PFSK-1 (cell line): ENCODE data around the gene FAM221B.

Experiments used
- SIN3A ChIP-seq: IDR thresholded peaks from 2 replicates; pipeline ENCODE4 v1.6.1; 2012; ENCODE audit warnings: mild to moderate bottlenecking, low read length, moderate library complexity, borderline replicate concordance; ENCODE audit not compliant: insufficient read depth
- TAF1 ChIP-seq: IDR thresholded peaks from 2 replicates; pipeline ENCODE4 v1.6.1; 2012; ENCODE audit warnings: low read length, control low read depth, borderline replicate concordance; ENCODE audit not compliant: insufficient read depth
- TF ChIP-seq, protein P1 (sequence below), 2 experiments: IDR thresholded peaks; 2 replicates each; pipeline versions ENCODE4 v1.6.1 to v1.8.0; 2011 to 2012; ENCODE audit warnings: low read depth in 2 of 2, low read length in 2 of 2, control low read depth in 1 of 2, inconsistent platforms in 1 of 2, mild to moderate bottlenecking in 1 of 2, moderate library complexity in 1 of 2; ENCODE audit not compliant: insufficient read depth in 1 of 2

DNA sequence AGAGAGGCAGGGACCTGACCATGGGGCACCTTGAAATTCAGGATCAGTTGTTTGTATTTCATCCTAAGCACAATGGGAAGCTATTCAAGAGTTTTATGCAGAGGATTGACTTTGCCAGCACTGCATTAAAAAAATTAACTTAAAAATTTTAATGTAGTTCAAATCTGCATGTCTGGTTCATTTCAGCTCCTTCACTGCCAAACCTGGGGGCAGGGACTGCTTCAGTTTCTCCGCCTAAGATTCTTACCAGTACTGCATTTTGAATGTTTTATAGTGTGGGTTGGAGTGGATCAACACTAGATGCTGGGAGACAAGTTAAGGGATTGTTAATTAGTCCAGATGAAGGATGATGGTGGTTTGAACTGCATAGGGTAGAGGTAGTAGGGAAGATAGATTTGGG lies 58.8 kb downstream of the FAM221B start:
- TF ChIP-seq SIN3A (no peak), TAF1 (no peak)
- TF ChIP-seq, protein P1, sequence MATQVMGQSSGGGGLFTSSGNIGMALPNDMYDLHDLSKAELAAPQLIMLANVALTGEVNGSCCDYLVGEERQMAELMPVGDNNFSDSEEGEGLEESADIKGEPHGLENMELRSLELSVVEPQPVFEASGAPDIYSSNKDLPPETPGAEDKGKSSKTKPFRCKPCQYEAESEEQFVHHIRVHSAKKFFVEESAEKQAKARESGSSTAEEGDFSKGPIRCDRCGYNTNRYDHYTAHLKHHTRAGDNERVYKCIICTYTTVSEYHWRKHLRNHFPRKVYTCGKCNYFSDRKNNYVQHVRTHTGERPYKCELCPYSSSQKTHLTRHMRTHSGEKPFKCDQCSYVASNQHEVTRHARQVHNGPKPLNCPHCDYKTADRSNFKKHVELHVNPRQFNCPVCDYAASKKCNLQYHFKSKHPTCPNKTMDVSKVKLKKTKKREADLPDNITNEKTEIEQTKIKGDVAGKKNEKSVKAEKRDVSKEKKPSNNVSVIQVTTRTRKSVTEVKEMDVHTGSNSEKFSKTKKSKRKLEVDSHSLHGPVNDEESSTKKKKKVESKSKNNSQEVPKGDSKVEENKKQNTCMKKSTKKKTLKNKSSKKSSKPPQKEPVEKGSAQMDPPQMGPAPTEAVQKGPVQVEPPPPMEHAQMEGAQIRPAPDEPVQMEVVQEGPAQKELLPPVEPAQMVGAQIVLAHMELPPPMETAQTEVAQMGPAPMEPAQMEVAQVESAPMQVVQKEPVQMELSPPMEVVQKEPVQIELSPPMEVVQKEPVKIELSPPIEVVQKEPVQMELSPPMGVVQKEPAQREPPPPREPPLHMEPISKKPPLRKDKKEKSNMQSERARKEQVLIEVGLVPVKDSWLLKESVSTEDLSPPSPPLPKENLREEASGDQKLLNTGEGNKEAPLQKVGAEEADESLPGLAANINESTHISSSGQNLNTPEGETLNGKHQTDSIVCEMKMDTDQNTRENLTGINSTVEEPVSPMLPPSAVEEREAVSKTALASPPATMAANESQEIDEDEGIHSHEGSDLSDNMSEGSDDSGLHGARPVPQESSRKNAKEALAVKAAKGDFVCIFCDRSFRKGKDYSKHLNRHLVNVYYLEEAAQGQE (IDR thresholded peaks at IDR 0.05; ENCODE audit: insufficient read depth in 1 of 2, low read depth in 2 of 2, low read length in 2 of 2) = no peak
